Loucy (cell line): ENCODE measurements around the gene COL12A1.

Experiments
- EZH2phosphoT487 ChIP-seq: fragments of 200-600 bp; IDR thresholded peaks from 2 replicates; pipeline ENCODE4 v1.6.1; 2018; ENCODE audit warnings: antibody characterized with exemption, mild to moderate bottlenecking, moderate library complexity, borderline replicate concordance
- TF ChIP-seq, protein P1 (sequence below): fragments of 200-600 bp; sonication (generic); conservative IDR thresholded peaks from 2 replicates; pipeline ENCODE4 v1.5.1; 2014; ENCODE audit warnings: mild to moderate bottlenecking, antibody characterized with exemption, low read length

DNA sequence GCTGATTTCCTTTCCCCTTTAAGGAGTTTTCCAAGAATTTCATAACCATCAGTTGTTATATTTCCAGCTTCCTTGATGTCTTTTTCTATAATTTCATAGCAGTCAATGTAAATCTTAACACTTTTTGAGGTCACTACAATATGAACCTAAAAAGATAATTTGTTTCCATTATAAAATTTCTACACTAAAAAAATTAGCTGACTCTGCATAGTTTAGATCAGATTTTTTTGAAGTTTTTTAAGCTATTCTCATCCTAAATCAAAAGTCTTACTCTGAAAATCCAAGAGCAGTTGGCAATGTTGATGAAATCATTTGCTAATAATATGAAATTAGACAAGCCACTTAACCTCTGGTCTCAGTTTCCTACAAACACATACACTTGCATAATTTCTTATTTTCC, 96.8 kb downstream of the COL12A1 start:
- TF ChIP-seq, protein P1, sequence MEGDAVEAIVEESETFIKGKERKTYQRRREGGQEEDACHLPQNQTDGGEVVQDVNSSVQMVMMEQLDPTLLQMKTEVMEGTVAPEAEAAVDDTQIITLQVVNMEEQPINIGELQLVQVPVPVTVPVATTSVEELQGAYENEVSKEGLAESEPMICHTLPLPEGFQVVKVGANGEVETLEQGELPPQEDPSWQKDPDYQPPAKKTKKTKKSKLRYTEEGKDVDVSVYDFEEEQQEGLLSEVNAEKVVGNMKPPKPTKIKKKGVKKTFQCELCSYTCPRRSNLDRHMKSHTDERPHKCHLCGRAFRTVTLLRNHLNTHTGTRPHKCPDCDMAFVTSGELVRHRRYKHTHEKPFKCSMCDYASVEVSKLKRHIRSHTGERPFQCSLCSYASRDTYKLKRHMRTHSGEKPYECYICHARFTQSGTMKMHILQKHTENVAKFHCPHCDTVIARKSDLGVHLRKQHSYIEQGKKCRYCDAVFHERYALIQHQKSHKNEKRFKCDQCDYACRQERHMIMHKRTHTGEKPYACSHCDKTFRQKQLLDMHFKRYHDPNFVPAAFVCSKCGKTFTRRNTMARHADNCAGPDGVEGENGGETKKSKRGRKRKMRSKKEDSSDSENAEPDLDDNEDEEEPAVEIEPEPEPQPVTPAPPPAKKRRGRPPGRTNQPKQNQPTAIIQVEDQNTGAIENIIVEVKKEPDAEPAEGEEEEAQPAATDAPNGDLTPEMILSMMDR: no peak
- no peak for TF ChIP-seq EZH2phosphoT487
